SW 1271 (cell line): ENCODE results near the gene C1GALT1.
"Not testable (repeated sequence)": the region's sequence is repeated elsewhere in the genome, so short reads cannot be mapped to it uniquely, and the experiment has no call there.

Source experiments
- DNase-seq, 2 experiments: peaks; one replicate each; lab custom pipeline; 2025; lab: John Stamatoyannopoulos, UW

Gene C1GALT1

DNA sequence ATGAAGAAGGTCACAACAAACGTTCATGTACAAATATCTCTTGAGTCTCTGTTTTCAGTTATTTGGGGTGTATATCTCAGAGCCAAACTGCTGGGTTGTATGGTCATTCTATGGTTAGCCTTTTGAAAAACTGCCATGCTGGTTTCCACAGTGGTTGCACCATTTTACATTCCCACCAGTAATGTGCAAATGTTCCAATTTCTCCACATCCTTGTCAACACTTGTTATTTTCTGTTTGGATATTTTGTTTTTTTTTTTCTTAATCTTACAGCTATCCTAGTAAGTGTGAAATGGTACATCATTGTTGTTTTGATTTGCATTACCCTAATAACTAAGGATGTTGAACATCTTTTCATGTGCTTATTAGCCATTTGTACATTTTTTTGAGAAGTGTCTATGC, 13.0 kb upstream of the C1GALT1 start:
- no peak for DNase-seq

DNA sequence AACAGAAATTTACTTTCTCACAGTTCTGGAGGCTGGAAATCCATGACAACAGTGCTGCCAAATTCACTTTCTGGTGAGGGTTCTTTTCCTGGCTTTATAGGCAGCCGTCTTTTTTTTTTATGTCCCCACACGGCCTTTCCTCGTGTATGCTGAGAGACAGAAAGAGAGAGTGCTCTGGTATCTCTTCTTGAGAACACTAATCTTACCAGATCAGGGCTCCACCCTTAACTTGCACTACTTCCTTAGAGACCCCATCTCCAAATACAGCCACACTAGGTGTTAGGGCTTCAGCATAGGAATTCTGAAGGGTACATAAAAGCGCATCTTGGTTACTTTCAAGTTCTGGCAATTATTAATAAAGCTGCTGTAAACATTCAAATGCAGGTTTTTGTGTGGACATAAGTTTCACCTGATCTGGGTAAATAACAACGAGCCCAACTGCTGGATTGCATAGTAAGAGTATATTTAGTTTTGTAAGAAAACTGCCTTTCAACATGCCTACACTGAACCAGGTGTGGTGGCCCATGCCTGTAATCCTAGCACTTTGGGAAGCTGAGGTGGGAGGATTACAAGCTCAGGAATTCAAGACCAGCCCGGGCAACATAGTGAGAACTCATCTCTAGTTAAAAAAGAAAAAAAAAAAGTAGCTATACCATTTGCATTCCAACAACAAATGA, 8.2 kb upstream of the C1GALT1 start:
- no peak for DNase-seq

DNA sequence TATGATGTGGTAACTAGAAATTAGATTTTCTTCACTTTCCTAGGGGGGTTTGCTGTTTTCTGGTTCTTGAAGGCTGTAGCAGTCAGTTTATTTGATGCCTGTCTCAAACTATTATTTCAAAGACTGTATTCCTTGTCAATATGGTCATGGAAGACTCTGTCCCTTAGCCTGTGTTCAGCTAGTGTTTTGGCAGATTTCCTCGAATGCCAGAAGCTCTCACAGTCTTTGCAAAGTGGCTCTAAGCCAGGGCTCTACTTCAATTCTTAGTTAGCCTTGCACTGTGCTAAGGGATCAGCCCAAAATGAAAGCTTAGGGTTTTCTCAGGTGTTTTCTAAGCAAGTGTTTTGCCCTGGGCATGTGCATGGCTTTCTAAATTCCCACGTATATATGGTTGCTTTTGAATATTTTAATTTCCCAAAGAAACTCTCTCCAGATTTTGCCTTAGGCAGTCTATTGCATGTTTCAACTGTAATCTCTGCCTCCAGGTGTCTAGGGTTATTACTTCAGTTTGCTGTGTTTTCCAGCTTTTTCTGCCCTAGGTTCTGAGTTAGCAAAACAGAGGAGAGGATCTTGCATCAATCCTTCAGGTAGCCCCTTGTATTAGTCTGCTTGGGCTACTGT, 7.2 kb upstream of the C1GALT1 start:
- no peak for DNase-seq

DNA sequence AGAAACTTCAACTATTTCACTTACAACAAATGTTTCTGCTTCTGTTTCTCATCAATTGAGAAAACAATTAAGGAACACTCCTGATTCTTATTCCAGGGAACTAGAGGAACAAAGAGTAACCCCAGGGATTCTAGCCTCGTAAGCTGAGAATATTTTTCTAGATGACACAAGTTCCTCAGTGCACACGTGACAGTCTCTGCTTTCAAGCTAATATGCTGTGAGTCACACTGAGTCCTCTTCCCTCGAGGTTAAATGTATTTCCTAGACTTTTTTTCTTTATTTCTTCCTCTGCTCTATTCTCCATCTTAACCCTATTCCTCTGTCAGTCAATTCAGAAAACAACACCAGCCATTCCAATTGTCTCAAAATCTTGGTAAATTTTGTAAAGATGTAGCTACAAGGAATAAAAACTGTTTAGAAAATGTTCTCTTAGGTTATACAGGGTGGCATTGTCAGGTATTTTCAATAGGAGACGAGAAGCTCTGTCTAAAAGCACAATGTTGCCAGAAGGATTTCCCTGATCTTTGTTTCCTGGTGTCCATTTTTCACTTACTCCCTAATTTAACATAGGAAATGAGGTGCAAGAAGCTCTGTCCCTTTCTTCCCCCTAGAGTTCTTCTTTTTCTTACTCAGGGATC, 5.8 kb upstream of the C1GALT1 start:
- peak; percentile 53 to 94 for DNase-seq

DNA sequence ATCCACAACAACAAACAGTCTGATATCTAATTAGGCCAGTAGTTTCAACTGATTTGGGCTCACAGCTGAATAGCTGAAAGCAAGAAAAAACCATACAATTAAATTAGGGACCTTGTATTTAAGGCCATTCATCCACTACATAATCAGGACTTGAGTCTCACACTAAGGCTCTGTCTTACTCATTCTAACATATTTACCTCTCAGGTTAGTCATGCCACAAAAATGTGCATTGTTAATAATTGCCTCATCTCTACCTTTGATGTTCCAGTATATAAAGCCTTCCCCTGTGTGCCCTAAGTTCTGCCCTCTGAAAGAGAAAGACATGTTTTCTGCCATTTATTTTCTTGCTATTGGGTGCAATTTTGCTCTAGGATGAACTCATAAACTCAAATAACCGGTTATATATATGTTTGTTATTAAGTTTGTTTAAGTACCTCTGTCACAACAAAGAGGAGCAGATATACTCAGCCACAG, 5.3 kb upstream of the C1GALT1 start:
- DNase-seq = peak; percentile 81 to 96

DNA sequence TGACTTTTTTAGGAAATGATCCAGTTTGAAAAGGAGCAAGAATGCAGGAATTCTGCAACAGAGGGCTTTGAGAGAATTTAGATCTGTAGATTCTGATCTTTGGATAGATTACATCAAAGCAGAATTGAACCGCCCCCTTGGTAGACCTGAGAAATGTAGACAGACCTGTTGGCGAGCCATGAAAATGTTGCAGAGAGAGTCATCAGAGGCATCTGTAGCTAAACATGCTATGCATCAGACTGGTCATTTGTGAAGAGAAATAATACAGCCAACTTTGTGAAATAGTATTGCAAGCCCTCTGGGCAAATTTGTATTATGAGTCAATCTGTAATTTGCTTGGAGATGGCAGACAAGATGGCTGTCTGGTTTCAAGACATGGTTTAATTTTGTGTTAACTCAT, 4.3 kb upstream of the C1GALT1 start:
- no peak for DNase-seq

DNA sequence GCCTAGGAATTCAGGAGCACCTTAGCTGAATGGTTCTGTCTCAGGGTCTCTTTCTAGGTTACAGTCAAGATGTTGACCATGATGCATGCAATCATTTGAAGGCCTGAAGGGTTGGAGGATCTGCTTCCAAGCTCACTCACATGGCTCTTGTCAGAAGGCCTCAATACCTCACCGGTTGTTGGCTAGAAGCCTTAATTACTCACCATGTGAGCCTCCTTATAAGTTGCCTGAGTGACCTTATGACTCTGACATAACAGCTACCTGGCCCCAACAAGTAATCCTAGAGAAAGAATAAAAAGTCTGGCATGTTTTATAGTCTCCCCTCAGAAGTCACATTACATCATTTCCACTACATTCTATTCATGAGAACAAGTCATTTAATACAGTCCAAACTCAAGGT, 3.4 kb upstream of the C1GALT1 start:
- no peak for DNase-seq

DNA sequence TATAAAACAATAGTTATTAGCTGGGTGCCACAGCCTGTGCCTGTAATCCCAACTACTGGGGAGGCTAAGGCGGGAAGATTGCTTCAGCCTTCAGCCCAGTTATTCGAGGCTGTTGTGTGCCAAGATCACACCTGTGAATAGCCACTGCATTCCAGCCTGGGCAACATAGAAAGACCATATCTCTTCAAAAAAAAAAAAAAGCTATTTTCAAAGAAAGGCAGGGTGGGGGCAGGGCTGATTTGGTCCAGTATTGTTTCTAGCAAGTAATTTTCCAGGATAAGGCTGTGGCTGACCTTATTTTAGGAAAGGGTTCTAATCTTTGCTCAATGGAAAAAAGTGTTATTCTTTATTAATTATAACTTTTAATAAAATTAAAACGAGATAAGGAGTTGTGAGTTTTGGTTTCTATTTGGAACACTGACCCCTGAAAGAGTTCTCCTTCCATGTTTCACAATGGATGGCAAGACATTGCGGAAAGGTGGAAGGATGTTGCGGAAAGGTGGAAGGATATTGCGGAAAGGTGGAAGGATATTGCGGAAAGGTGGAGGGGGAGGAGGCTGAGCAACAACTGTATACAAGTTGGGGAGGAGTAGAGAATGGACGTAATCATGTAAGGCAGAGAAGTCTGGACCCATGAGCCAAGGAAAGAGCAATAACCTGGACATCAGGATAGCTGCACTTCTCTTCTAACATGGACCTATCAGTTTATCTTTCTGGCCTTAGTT, 1.5 kb upstream of the C1GALT1 start:
- DNase-seq = no peak

DNA sequence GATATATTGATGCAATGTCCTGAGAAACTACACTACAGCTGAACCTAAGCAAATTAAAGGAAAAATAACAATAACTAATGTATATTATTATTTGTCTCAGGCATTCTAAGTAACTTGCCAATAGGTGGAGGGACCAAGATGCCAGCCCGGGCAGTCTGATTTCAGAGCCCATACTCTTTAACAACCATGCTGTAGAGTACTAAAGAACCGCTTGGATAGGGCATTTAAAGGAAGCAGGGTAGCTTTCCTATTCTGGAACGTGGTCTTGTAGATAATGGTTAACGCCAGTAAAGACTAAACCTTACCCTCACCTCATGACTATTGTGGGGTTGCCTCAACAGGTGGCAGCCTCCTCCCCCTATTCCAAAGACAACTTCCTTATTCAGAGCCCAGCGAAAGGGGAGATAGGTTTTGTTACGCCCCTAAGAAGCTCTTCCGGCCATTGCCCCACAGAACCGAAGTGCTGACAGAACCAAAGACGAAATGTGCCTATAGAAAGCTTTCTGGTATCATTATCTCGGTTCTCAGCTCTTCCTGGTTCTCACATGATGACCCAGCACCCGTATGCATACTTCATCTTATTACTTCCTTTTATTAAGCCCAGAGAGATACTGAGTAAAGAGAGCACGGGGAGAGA, 707 bp upstream of the C1GALT1 start:
- peak in 1 of 2 experiments; percentile 88 for DNase-seq

DNA sequence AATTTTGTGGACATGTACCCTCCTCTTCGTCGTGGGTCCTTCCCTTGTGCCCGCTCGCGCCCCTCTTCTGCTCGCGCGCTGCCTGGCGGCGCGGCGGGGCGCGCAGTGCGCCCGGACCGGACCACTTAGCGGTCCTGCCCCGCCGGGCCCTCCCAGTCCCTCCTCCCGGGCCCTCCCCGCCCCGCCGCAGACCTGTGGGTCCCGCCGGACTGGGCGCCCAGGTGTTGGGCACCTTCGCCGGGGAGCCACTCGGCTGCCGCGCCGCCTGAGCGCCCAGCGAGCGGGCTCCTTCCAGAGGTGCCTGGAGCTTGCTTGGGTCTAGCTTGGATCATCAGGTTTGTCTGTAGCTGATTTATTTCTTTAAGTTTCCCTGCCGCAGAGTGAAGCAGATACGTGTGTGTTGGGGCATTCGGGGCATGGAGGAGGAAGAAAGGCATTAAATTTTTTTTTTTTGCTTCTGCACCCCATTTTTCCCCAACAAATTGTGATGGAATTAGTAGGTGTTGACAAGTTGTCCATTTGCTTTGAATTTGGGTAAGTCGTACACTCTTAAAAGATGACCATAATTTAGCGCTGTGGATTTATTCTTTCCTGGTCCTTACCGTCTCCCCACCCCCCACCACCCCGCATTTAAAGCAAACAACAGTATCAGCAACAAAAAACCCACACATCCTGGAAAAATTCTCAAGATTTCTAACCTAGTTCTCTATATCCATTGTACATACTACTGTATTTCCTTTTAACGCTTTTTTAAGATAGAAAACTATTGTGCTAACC, 905 bp downstream of the C1GALT1 start:
- peak in 1 of 2 experiments; percentile 63 for DNase-seq

DNA sequence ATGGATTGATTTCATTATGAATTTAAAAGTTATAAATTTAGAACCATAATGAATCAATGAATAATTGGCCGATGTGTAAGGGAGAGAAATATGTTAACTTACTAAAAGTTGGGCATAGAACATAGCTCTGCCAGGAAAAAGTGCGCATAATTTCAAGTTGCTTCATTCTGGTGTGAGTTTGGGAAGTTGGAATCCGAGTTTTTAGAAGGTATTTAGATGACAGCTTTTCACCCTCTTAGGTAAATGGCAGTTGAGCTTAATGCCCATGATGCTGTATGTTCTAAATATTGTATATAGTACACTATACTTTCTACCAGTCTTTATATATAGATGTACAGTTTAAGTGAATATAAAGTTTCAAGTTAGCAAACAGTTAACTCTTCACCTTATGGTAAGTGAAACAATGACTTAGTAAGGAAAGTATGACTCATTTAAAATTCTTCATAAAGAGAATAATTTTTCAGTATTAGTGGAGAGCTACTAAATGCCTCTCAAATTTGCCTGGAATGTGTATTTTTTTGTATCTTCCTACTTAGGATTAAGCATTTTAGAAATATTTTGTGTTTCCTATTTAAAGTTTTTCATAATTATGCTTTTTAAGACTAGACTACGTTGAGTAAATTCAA, 1.6 kb downstream of the C1GALT1 start:
- no peak for DNase-seq

DNA sequence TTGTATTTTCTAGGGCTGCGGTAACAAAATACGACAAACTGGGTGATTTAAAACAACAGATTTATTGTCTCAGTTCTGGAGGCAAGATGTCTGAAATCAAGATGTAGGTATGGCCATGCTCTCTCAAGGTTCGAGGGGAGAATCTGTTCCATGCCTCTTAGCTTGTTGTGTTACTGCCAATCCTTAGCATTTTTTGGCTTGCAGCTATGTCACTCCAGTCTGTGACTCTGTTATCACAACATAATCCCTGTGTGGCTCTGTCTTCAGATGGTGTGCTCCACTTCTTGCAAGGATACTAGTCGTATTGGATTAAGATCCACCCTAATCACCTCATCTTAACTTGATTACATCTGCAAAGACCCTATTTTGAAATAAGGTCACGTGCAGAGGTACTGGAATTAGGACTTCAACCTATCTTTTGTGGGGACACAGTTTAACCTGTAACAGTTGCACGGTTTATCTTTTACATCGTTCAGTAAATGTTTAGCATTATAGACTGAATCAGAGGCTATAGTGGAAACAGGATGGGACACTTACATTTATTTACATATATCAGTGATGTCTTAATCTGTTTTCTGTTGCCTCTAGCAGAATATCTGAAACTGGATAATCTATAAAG, 3.1 kb downstream of the C1GALT1 start:
- no peak for DNase-seq

DNA sequence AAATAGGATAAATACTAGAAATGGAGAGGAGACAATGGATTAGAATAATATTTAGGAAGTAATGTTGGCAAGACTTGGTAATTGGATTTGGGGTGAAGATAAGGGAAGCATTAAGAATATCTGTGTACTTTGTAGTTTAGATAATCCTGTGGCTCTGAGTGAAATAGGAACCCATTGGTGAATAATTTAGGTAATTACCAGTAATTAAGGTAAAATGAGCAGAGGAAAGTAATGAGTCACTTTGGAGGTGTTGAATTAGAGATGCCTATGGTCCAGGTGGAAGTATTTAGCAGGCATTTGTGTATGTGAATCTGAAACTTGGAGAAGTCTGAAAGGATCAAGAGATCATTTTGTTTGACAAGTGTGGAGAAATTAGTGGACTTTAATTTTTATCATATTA, 5.7 kb downstream of the C1GALT1 start:
- no peak for DNase-seq

DNA sequence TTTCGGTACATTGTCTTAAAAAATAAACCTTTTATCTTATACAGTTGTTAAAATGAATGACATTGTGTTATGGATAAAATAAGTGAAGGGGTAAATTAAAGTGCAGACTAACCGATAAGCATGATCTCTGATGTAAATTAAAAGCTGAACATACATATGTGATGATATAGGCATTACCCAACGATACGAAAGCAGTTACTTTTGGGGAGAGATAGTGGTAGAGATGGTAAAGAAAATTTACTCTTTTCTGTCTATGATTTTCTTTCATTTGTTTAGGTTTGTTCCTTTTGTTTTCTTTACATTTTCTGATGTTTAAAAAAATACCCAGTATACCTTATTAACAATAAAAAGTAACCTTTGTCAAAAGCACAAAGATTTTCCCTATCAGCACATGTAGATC, 6.4 kb downstream of the C1GALT1 start:
- no peak for DNase-seq

DNA sequence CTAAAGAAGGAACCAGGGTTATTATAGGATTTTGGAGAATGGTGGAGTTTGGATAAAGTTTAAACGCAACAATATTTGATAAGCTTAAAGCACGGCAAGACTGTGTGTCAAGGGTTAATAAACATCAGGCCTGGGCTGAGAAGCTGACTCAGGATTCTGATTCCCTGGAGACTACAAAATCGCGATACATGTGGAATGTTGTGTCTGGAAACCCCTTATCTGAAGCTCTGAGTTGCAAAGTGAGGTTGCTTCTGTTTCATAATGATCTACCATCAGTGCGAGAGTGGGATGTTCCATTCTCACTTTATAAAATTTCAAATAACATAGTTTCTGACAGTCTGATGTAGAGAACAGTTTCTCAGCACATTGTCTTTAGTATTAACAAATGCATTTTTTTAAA, 7.8 kb downstream of the C1GALT1 start:
- no peak for DNase-seq

DNA sequence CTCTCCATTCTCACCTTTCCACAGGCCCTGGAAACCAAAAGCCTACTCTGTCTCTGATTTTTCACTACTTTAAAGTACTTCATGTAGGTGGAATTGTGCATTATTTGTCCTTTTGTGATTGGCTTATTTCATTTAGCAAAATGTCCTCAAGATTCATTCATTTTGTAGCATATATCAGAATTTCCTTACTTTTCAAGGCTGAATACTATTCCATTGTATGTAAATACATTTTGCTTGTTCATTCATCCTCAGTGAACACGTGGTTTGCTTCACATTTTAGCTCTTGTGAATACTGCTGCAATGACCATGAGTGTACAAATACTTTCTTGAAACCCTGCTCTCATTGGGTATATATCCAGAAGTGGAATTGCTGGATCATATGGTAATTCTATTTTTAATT, 8.8 kb downstream of the C1GALT1 start:
- no peak for DNase-seq

DNA sequence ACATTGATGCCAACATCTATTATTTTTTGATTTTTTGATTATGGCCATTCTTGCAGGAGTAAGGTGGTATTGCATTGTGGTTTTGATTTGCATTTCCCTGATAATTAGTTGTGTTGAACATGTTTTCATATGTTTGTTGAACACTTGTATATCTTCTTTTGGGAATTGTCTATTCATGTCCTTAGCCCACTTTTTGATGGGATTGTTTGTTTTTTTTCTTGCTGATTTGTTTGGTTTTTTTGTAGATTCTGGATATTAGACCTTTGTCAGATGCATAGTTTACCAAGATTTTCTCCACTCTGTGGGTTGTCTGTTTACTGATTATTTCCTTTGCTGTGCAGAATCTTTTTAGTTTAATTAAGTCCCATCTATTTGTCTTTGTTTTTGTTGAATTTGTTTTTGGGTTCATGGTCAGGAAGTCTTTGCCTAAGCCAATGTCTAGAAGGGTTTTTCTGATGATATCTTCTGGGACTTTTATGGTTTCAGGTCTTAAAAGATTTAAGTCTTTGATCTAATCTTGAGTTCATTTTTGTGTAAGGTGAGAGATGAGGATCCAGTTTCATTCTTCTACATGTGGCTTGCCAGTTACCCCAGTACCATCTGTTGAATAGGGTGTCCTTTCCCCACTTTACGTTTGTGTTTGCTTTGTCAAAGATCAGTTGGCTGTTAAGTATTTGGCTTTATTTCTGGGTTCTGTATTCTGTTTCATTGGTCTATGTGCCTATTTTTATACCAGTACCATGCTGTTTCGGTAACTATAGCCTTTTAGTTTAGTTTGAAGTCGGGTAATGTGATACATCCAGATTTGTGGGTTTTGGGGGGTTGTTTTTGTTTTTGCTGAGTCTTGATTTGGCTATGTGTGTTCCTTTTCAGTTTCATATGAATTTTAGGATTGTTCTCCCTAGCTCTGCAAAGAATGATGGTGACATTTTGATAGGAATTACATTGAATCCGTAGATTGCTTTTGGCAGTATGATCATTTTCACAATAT, 10.7 kb downstream of the C1GALT1 start:
- DNase-seq = not testable (repeated sequence)

DNA sequence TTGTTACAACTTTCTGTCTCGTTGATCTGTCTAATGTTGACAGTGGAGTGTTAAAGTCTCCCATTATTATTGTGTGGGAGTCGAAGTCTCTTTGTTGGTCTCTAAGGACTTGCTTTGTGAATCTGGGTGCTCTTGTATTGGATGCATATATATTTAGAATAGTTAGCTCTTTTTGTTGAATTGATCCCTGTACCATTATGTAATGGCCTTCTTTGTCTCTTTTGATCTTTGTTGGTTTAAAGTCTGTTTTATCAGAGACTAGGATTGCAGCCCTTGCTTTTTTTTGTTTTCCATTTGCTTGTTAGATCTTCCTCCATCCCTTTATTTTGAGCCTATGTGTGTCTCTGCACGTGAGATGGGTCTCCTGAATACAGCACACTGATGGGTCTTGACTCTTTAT, 17.2 kb downstream of the C1GALT1 start:
- DNase-seq = not testable (repeated sequence)

DNA sequence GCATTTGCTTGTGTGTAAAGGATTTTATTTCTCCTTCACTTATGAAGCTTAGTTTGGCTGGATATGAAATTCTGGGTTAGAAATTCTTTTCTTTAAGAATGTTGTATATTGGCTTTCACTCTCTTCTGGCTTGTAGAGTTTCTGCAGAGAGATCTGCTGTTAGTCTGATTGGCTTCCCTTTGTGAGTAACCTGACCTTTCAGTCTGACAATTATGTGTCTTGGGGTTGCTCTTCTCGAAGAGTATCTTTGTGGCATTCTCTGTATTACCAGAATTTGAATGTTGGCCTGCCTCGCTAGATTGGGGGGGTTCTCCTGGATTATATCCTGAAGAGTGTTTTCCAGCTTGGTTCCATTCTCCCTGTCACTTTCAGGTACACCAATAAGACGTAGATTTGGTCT, 17.9 kb downstream of the C1GALT1 start:
- not testable (repeated sequence) for DNase-seq
